ENCODE data around the gene PCED1B.

The PCED1B gene

GRCh38 chr12:47067771-47068431 lies 11.5 kb upstream of the PCED1B start:
- WGBS = 71% methylated on average over 4 of the region's 5 CpGs
- H3K9me3 ChIP-seq (ENCODE audit: insufficient read depth, low read depth, low read length) = no peaks in the 10 kb centered on the region
- no peaks in the 10 kb centered on the region for H3K36me3 ChIP-seq (ENCODE audit: insufficient read depth, low read length)
- peaks cover 27% of the 10 kb centered on the region; the same call in 1 of the 2 replicates for H3K4me1 ChIP-seq (ENCODE audit: insufficient read depth, low read length)
- no peaks in the 10 kb centered on the region for H3K27me3 ChIP-seq (ENCODE audit: insufficient read depth, low read length)
- H3K27ac ChIP-seq (ENCODE audit: low read depth, low read length) = no peak overlapping the region
- H3K4me3 ChIP-seq (ENCODE audit: low read length) = no peak overlapping the region
- no peak overlapping the region for H3K9ac ChIP-seq (ENCODE audit: low read depth, low read length)

- Histone ChIP-seq H3K4me1 (ENCODE audit: insufficient read depth, low read length) (peaks cover 27% of the 10 kb centered on the region; the same call in 1 of the 2 replicates), H3K36me3 (ENCODE audit: insufficient read depth, low read length) (no peaks in the 10 kb centered on the region), H3K27ac (ENCODE audit: low read depth, low read length) (peak overlapping the region; percentile 11; the same call in 1 of the 2 replicates), H3K9ac (ENCODE audit: low read depth, low read length) (no peak overlapping the region), H3K9me3 (ENCODE audit: insufficient read depth, low read depth, low read length) (no peaks in the 10 kb centered on the region), H3K27me3 (ENCODE audit: insufficient read depth, low read length) (no peaks in the 10 kb centered on the region), H3K4me3 (ENCODE audit: low read length) (no peak overlapping the region)
- 24% methylated on average over 6 of the region's 6 CpGs for WGBS
Observed at GRCh38 chr12:47068539-47068938, 10.9 kb upstream of the PCED1B start.

GRCh38 chr12:47070310-47070709 lies 9.1 kb upstream of the PCED1B start:
- H3K27me3 ChIP-seq (ENCODE audit: insufficient read depth, low read length) = no peaks in the 10 kb centered on the region
- H3K4me3 ChIP-seq (ENCODE audit: low read length) = no peak overlapping the region
- H3K9me3 ChIP-seq (ENCODE audit: insufficient read depth, low read depth, low read length) = no peaks in the 10 kb centered on the region
- WGBS = 90% methylated on average over 1 of the region's 1 CpG
- H3K9ac ChIP-seq (ENCODE audit: low read depth, low read length) = no peak overlapping the region
- no peaks in the 10 kb centered on the region for H3K36me3 ChIP-seq (ENCODE audit: insufficient read depth, low read length)
- H3K4me1 ChIP-seq (ENCODE audit: insufficient read depth, low read length) = peaks cover 27% of the 10 kb centered on the region; the same call in 1 of the 2 replicates
- no peak overlapping the region for H3K27ac ChIP-seq (ENCODE audit: low read depth, low read length)

GRCh38 chr12:47071241-47071852 lies 8.1 kb upstream of the PCED1B start:
- no peak overlapping the region for H3K4me3 ChIP-seq (ENCODE audit: low read length)
- H3K4me1 ChIP-seq (ENCODE audit: insufficient read depth, low read length) = peaks cover 32% of the 10 kb centered on the region; the same call in 1 of the 2 replicates
- H3K36me3 ChIP-seq (ENCODE audit: insufficient read depth, low read length) = no peaks in the 10 kb centered on the region
- 49% methylated on average over 5 of the region's 5 CpGs for WGBS
- H3K27me3 ChIP-seq (ENCODE audit: insufficient read depth, low read length) = no peaks in the 10 kb centered on the region
- H3K27ac ChIP-seq (ENCODE audit: low read depth, low read length) = no peak overlapping the region
- H3K9me3 ChIP-seq (ENCODE audit: insufficient read depth, low read depth, low read length) = no peaks in the 10 kb centered on the region
- H3K9ac ChIP-seq (ENCODE audit: low read depth, low read length) = no peak overlapping the region

GRCh38 chr12:47073951-47074350 lies 5.5 kb upstream of the PCED1B start:
- Histone ChIP-seq H3K9ac (ENCODE audit: low read depth, low read length) (no peak overlapping the region), H3K27ac (ENCODE audit: low read depth, low read length) (no peak overlapping the region), H3K4me1 (ENCODE audit: insufficient read depth, low read length) (peaks cover 37% of the 10 kb centered on the region; the same call in 1 of the 2 replicates), H3K4me3 (ENCODE audit: low read length) (no peak overlapping the region), H3K36me3 (ENCODE audit: insufficient read depth, low read length) (peaks cover 5% of the 10 kb centered on the region; the same call in 1 of the 2 replicates), H3K9me3 (ENCODE audit: insufficient read depth, low read depth, low read length) (no peaks in the 10 kb centered on the region), H3K27me3 (ENCODE audit: insufficient read depth, low read length) (peaks cover 16% of the 10 kb centered on the region)
- 94% methylated on average over 2 of the region's 3 CpGs for WGBS

- peaks cover 19% of the 10 kb centered on the region for H3K27me3 ChIP-seq (ENCODE audit: insufficient read depth, low read length)
- no peak overlapping the region for H3K9ac ChIP-seq (ENCODE audit: low read depth, low read length)
- H3K36me3 ChIP-seq (ENCODE audit: insufficient read depth, low read length) = peaks cover 5% of the 10 kb centered on the region; the same call in 1 of the 2 replicates
- no peaks in the 10 kb centered on the region for H3K9me3 ChIP-seq (ENCODE audit: insufficient read depth, low read depth, low read length)
- H3K27ac ChIP-seq (ENCODE audit: low read depth, low read length) = no peak overlapping the region
- peaks cover 31% of the 10 kb centered on the region; the same call in 1 of the 2 replicates for H3K4me1 ChIP-seq (ENCODE audit: insufficient read depth, low read length)
- WGBS = 94% methylated on average over 2 of the region's 2 CpGs
- H3K4me3 ChIP-seq (ENCODE audit: low read length) = no peak overlapping the region
Observed at GRCh38 chr12:47074757-47075156, 4.7 kb upstream of the PCED1B start.

GRCh38 chr12:47075192-47076084 lies 4.0 kb upstream of the PCED1B start:
- H3K9me3 ChIP-seq (ENCODE audit: insufficient read depth, low read depth, low read length) = no peaks in the 10 kb centered on the region
- H3K36me3 ChIP-seq (ENCODE audit: insufficient read depth, low read length) = peaks cover 5% of the 10 kb centered on the region; the same call in 1 of the 2 replicates
- peaks cover 24% of the 10 kb centered on the region; the same call in 1 of the 2 replicates for H3K4me1 ChIP-seq (ENCODE audit: insufficient read depth, low read length)
- no peak overlapping the region for H3K27ac ChIP-seq (ENCODE audit: low read depth, low read length)
- H3K27me3 ChIP-seq (ENCODE audit: insufficient read depth, low read length) = peaks cover 23% of the 10 kb centered on the region
- no peak overlapping the region for H3K4me3 ChIP-seq (ENCODE audit: low read length)
- H3K9ac ChIP-seq (ENCODE audit: low read depth, low read length) = no peak overlapping the region
- WGBS = 94% methylated on average over 7 of the region's 7 CpGs

GRCh38 chr12:47077206-47078085 lies 2.0 kb upstream of the PCED1B start:
- Histone ChIP-seq H3K27me3 (ENCODE audit: insufficient read depth, low read length) (peaks cover 31% of the 10 kb centered on the region), H3K4me1 (ENCODE audit: insufficient read depth, low read length) (peaks cover 29% of the 10 kb centered on the region), H3K9ac (ENCODE audit: low read depth, low read length) (no peak overlapping the region), H3K27ac (ENCODE audit: low read depth, low read length) (no peak overlapping the region), H3K36me3 (ENCODE audit: insufficient read depth, low read length) (peaks cover 5% of the 10 kb centered on the region; the same call in 1 of the 2 replicates), H3K9me3 (ENCODE audit: insufficient read depth, low read depth, low read length) (no peaks in the 10 kb centered on the region), H3K4me3 (ENCODE audit: low read length) (peak overlapping the region; percentile 64; the same call in 1 of the 2 replicates)
- 87% methylated on average over 17 of the region's 17 CpGs for WGBS

GRCh38 chr12:47078086-47078395 lies 1.4 kb upstream of the PCED1B start:
- WGBS = 92% methylated on average over 8 of the region's 8 CpGs
- peak overlapping the region; percentile 64; the same call in 1 of the 2 replicates for H3K4me3 ChIP-seq (ENCODE audit: low read length)
- H3K27me3 ChIP-seq (ENCODE audit: insufficient read depth, low read length) = peaks cover 31% of the 10 kb centered on the region

GRCh38 chr12:47078733-47079467 lies 521 bp upstream of the PCED1B start:
- Histone ChIP-seq H3K4me3 (ENCODE audit: low read length) (peak overlapping the region; percentile 64), H3K27ac (ENCODE audit: low read depth, low read length) (no peak overlapping the region), H3K4me1 (ENCODE audit: insufficient read depth, low read length) (peaks cover 41% of the 10 kb centered on the region), H3K9me3 (ENCODE audit: insufficient read depth, low read depth, low read length) (no peaks in the 10 kb centered on the region), H3K9ac (ENCODE audit: low read depth, low read length) (peak overlapping the region; percentile 11; the same call in 1 of the 2 replicates), H3K36me3 (ENCODE audit: insufficient read depth, low read length) (peaks cover 5% of the 10 kb centered on the region; the same call in 1 of the 2 replicates), H3K27me3 (ENCODE audit: insufficient read depth, low read length) (peaks cover 31% of the 10 kb centered on the region)
- WGBS = 21% methylated on average over 15 of the region's 17 CpGs

More at GRCh38 chr12:47078086-47078395, 1.4 kb upstream of the PCED1B start:
- Histone ChIP-seq H3K9ac (ENCODE audit: low read depth, low read length) (no peak overlapping the region), H3K36me3 (ENCODE audit: insufficient read depth, low read length) (peaks cover 5% of the 10 kb centered on the region; the same call in 1 of the 2 replicates), H3K9me3 (ENCODE audit: insufficient read depth, low read depth, low read length) (no peaks in the 10 kb centered on the region), H3K4me1 (ENCODE audit: insufficient read depth, low read length) (peaks cover 33% of the 10 kb centered on the region), H3K27ac (ENCODE audit: low read depth, low read length) (no peak overlapping the region)

Data from HUES64 (cell line).